DOHH2 (cell line): Measurements from ENCODE around the gene MED12L.

Source experiments
- H3F3A ChIP-seq: fragments of 200-600 bp; sonication (generic), shearing (Covaris generic); 2 replicates; pipeline ENCODE4 v1.6.0; 2016; ENCODE audit warnings: antibody characterized with exemption, mild to moderate bottlenecking; ENCODE audit not compliant: control insufficient read depth, insufficient read depth
- H3K27ac ChIP-seq: fragments of 200-600 bp; sonication (generic); 2 replicates; pipeline ENCODE4 v1.5.1; 2014; ENCODE audit warnings: low read depth, mild to moderate bottlenecking, low read length, moderate library complexity
- H3K27me3 ChIP-seq: fragments of 200-600 bp; sonication (generic); 2 replicates; pipeline ENCODE4 v1.6.1; 2014; ENCODE audit warnings: mild to moderate bottlenecking, low read length, mixed read lengths; ENCODE audit not compliant: control insufficient read depth
- H3K36me3 ChIP-seq: fragments of 200-600 bp; sonication (generic); 2 replicates; pipeline ENCODE4 v1.6.1; 2014; ENCODE audit warnings: mild to moderate bottlenecking, low read length, moderate library complexity, mixed read lengths; ENCODE audit not compliant: control insufficient read depth
- H3K4me1 ChIP-seq: fragments of 200-600 bp; sonication (generic); 2 replicates; pipeline ENCODE4 v1.6.1; 2014; ENCODE audit warnings: mild to moderate bottlenecking, low read length, mixed read lengths; ENCODE audit not compliant: control insufficient read depth
- H3K4me2 ChIP-seq: fragments of 200-600 bp; sonication (generic); 2 replicates; pipeline ENCODE4 v1.6.0; 2014; ENCODE audit warnings: mild to moderate bottlenecking, low read length, moderate library complexity
- H3K4me3 ChIP-seq: fragments of 200-600 bp; sonication (generic); 2 replicates; pipeline ENCODE4 v1.5.1; 2014; ENCODE audit warnings: mild to moderate bottlenecking, low read length, mixed read lengths
- H3K79me2 ChIP-seq: fragments of 200-600 bp; sonication (generic); 2 replicates; pipeline ENCODE4 v1.6.1; 2014; ENCODE audit warnings: mild to moderate bottlenecking, low read length, mixed read lengths; ENCODE audit not compliant: control insufficient read depth
- H3K9me2 ChIP-seq: fragments of 200-600 bp; sonication (generic); replicated peaks from 2 replicates; pipeline ENCODE4 v1.6.1; 2014; ENCODE audit warnings: mild to moderate bottlenecking, low read length, mixed read lengths; ENCODE audit not compliant: control insufficient read depth
- H3K9me3 ChIP-seq: fragments of 200-600 bp; sonication (generic); 2 replicates; pipeline ENCODE4 v1.6.1; 2014; ENCODE audit warnings: antibody characterized with exemption, low read length, mixed read lengths; ENCODE audit not compliant: control insufficient read depth, insufficient read depth
- H4K20me1 ChIP-seq: fragments of 200-600 bp; sonication (generic); 2 replicates; pipeline ENCODE4 v1.6.0; 2014; ENCODE audit warnings: low read depth, mild to moderate bottlenecking, antibody characterized with exemption, low read length, moderate library complexity; ENCODE audit not compliant: control insufficient read depth, insufficient read depth
- EZH2phosphoT487 ChIP-seq: fragments of 200-600 bp; sonication (generic); IDR thresholded peaks from 2 replicates; pipeline ENCODE4 v1.6.1; 2017; ENCODE audit warnings: borderline replicate concordance, mild to moderate bottlenecking, antibody characterized with exemption, low read length, moderate library complexity, mixed read lengths
- TF ChIP-seq, protein P1 (sequence below): fragments of 200-600 bp; sonication (generic); IDR thresholded peaks from one replicate; pipeline ENCODE4 v1.5.1; 2014; ENCODE audit warnings: antibody characterized with exemption, mild to moderate bottlenecking, low read depth, low read length; ENCODE audit not compliant: poor library complexity, severe bottlenecking

MED12L gene

DNA sequence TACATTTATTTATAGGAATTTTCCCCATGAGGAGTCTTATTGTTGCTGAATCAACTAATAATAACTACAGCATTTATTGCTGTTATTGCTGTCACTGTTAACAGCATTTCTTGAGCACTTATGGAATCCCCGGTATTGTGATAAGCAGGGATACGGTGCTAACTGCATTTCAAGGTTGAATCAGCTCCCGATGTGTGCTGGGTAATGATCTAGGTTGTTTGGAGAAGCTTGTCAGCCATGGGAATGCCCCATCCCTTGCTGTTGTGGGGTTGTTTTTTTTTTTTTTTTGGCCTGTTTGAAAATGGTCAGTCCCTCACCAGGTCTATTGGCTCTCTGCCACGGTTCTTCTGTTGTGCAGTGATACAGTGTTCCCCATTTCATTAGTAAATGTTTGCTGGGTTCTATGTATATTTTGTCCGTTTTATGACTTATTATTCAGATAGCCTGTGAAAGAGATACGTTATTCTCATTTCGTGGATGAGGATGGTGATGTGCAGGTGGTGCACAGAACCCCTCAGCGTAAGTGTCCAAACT lies 48.5 kb downstream of the MED12L start:
- Histone ChIP-seq H3F3A (no peaks in the 10 kb centered on the region), H3K9me2 (no peaks in the 10 kb centered on the region), H3K9me3 (no peaks in the 10 kb centered on the region), H3K27ac (no peak overlapping the region), H3K27me3 (no peaks in the 10 kb centered on the region), H3K36me3 (no peaks in the 10 kb centered on the region), H3K4me2 (no peak overlapping the region), H3K4me1 (no peaks in the 10 kb centered on the region), H4K20me1 (no peaks in the 10 kb centered on the region), H3K79me2 (no peaks in the 10 kb centered on the region), H3K4me3 (no peak overlapping the region)
- no peak for TF ChIP-seq EZH2phosphoT487
- TF ChIP-seq, protein P1, sequence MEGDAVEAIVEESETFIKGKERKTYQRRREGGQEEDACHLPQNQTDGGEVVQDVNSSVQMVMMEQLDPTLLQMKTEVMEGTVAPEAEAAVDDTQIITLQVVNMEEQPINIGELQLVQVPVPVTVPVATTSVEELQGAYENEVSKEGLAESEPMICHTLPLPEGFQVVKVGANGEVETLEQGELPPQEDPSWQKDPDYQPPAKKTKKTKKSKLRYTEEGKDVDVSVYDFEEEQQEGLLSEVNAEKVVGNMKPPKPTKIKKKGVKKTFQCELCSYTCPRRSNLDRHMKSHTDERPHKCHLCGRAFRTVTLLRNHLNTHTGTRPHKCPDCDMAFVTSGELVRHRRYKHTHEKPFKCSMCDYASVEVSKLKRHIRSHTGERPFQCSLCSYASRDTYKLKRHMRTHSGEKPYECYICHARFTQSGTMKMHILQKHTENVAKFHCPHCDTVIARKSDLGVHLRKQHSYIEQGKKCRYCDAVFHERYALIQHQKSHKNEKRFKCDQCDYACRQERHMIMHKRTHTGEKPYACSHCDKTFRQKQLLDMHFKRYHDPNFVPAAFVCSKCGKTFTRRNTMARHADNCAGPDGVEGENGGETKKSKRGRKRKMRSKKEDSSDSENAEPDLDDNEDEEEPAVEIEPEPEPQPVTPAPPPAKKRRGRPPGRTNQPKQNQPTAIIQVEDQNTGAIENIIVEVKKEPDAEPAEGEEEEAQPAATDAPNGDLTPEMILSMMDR, result no peak

DNA sequence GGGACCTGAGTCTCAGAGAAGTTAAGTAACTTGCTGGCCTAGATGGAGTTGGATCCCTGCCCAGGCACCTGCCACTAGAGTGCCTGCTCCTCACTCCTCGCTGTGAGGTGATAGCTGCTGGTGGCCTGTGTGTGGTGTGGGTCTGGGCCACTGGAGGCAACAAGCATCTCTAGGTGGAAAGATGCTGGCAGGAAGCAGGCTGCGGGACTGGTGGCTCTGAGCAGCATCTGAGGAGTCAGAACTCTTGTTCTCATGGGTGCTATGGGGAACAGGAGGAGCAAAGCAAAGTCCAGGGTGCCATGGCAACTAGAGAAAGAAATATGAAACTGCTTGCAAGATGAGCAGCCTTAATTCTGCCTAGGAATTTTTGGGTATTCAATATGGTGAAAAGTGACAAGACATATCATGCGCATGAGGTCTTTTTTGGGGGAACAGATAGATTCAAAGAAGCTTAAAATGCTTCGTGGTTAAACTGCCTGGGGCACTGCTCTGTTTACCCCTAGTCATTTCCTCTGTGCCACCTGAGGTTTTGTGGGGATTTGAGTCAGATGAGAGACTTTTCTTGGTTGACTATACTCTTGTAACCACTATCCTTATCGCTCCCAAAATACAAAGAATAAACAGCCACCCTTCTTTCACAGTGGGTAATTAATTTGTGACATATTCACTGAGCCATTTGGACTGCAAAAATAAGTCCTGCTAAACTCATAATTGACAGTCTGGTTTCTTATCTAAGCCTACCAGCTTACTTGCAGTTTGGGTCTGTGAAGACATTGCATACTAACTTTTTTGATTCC lies 50.3 kb downstream of the MED12L start:
- Histone ChIP-seq H3K27ac (no peak overlapping the region), H3K9me3 (no peaks in the 10 kb centered on the region), H3K4me3 (no peak overlapping the region), H3K27me3 (no peaks in the 10 kb centered on the region), H3K9me2 (no peaks in the 10 kb centered on the region), H3K4me2 (no peak overlapping the region), H3K79me2 (no peaks in the 10 kb centered on the region), H4K20me1 (no peaks in the 10 kb centered on the region), H3K4me1 (no peaks in the 10 kb centered on the region), H3F3A (no peaks in the 10 kb centered on the region), H3K36me3 (no peaks in the 10 kb centered on the region)
- TF ChIP-seq, protein P1, result no peak

DNA sequence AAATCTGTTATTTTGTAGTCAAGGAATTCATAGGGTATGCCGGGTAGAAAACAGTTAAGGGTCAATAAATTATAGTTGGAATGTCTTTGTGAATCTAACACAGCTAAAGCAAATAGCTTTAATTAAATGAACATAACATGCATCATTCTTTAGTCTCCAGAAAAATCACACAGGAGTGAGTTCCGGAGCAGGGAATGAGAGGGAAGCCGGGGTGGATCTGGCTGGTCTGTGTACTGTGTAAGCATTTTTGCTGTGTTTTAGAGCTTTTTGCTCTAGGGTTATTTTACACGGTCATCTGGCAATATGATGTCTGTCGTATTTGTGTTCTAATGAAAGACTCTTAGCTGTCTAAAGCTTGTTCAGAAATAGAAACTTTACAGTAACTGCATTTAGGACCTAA lies 57.5 kb downstream of the MED12L start:
- Histone ChIP-seq H3K27me3 (0 out of 2 replicates have a peak, but pooled peaks cover 4% of the 10 kb centered on the region), H3F3A (no peaks in the 10 kb centered on the region), H3K36me3 (no peaks in the 10 kb centered on the region), H3K79me2 (no peaks in the 10 kb centered on the region), H3K4me2 (no peak overlapping the region), H3K9me3 (no peaks in the 10 kb centered on the region), H4K20me1 (no peaks in the 10 kb centered on the region), H3K4me1 (peaks cover 13% of the 10 kb centered on the region), H3K9me2 (no peaks in the 10 kb centered on the region), H3K4me3 (no peak overlapping the region), H3K27ac (no peak overlapping the region)
- TF ChIP-seq, protein P1, result no peak
- TF ChIP-seq EZH2phosphoT487, result no peak
